SU-DHL-6 (cell line): ENCODE data around the gene ARHGAP35.
"Not testable (repeated sequence)": the region's sequence is repeated elsewhere in the genome, so short reads cannot be mapped to it uniquely, and the experiment has no call there.

Experiments
- EZH2phosphoT487 ChIP-seq: fragments of 200-600 bp; sonication (generic), shearing (Covaris generic); conservative IDR thresholded peaks from 2 replicates; pipeline ENCODE4 v1.6.1; 2018; ENCODE audit warnings: mild to moderate bottlenecking, antibody characterized with exemption, low read length, moderate library complexity, mixed read lengths
- TF ChIP-seq, protein P1 (sequence below): fragments of 200-600 bp; sonication (generic); IDR thresholded peaks from one replicate; pipeline ENCODE4 v1.5.1; 2017; ENCODE audit warnings: antibody characterized with exemption, mild to moderate bottlenecking, low read length, moderate library complexity; ENCODE audit not compliant: insufficient read depth, poor library complexity, severe bottlenecking

DNA sequence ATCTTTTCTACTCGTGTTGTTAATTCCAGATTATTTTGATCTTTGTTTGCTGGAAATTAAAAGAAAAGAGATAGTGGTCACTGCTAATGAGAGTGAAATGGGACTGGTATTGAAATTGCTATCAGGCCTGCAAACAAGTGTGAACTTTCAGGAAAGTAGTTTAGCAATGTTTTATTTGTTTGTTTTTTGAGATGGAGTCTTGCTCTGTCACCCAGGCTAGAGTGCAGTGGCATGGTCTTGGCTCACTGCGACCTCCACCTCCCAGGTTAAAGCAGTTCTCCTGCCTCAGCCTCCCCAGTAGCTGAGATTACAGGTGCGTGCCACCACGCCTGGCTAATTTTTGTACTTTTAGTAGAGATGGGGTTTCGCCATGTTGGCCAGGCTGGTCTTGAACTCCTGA, 10.4 kb downstream of the ARHGAP35 start:
- TF ChIP-seq, protein P1, sequence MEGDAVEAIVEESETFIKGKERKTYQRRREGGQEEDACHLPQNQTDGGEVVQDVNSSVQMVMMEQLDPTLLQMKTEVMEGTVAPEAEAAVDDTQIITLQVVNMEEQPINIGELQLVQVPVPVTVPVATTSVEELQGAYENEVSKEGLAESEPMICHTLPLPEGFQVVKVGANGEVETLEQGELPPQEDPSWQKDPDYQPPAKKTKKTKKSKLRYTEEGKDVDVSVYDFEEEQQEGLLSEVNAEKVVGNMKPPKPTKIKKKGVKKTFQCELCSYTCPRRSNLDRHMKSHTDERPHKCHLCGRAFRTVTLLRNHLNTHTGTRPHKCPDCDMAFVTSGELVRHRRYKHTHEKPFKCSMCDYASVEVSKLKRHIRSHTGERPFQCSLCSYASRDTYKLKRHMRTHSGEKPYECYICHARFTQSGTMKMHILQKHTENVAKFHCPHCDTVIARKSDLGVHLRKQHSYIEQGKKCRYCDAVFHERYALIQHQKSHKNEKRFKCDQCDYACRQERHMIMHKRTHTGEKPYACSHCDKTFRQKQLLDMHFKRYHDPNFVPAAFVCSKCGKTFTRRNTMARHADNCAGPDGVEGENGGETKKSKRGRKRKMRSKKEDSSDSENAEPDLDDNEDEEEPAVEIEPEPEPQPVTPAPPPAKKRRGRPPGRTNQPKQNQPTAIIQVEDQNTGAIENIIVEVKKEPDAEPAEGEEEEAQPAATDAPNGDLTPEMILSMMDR = not testable (repeated sequence)
- TF ChIP-seq EZH2phosphoT487 = not testable (repeated sequence)
